HUES6 (cell line): ENCODE measurements around the gene REV3L.

Source experiments
- H3K27ac ChIP-seq: 2 replicates; pipeline ENCODE4 v1.7.0; 2013; ENCODE audit warnings: low read depth, mild to moderate bottlenecking, low read length, inconsistent platforms
- H3K27me3 ChIP-seq: 2 replicates; pipeline ENCODE4 v1.6.1; 2013; ENCODE audit warnings: low read length; ENCODE audit not compliant: control insufficient read depth, insufficient read depth
- H3K36me3 ChIP-seq: 2 replicates; pipeline ENCODE4 v1.6.1; 2013; ENCODE audit warnings: low read length; ENCODE audit not compliant: control insufficient read depth, insufficient read depth
- H3K4me1 ChIP-seq: 2 replicates; pipeline ENCODE4 v1.6.1; 2013; ENCODE audit warnings: low read length; ENCODE audit not compliant: control insufficient read depth, insufficient read depth
- H3K4me3 ChIP-seq: 2 replicates; pipeline ENCODE4 v1.5.1; 2013; ENCODE audit warnings: low read depth, low read length
- H3K9ac ChIP-seq: one replicate; pipeline ENCODE4 v1.6.1; 2013; ENCODE audit warnings: mild to moderate bottlenecking, low read length
- H3K9me3 ChIP-seq: 2 replicates; pipeline ENCODE4 v1.6.1; 2013; ENCODE audit warnings: low read depth, low read length; ENCODE audit not compliant: control insufficient read depth, insufficient read depth

Gene REV3L

GRCh38 chr6:111409430-111409829 is 73.6 kb downstream of the REV3L start:
- Histone ChIP-seq H3K4me1 (no peaks in the 10 kb centered on the region), H3K36me3 (peaks cover 5% of the 10 kb centered on the region; the same call in 1 of the 2 replicates), H3K9ac (no peak overlapping the region), H3K9me3 (no peaks in the 10 kb centered on the region), H3K27ac (no peak overlapping the region), H3K4me3 (no peak overlapping the region), H3K27me3 (no peaks in the 10 kb centered on the region)

- Histone ChIP-seq H3K27ac (no peak overlapping the region), H3K4me3 (no peak overlapping the region), H3K4me1 (no peaks in the 10 kb centered on the region), H3K36me3 (peaks cover 8% of the 10 kb centered on the region; the same call in 1 of the 2 replicates), H3K9ac (no peak overlapping the region), H3K9me3 (no peaks in the 10 kb centered on the region), H3K27me3 (no peaks in the 10 kb centered on the region)
These were observed 75.3 kb downstream of the REV3L start for GRCh38 chr6:111407686-111408085.

GRCh38 chr6:111406200-111406721 is 76.8 kb downstream of the REV3L start:
- H3K27me3 ChIP-seq = no peaks in the 10 kb centered on the region
- no peaks in the 10 kb centered on the region for H3K4me1 ChIP-seq
- H3K36me3 ChIP-seq = peaks cover 8% of the 10 kb centered on the region; the same call in 1 of the 2 replicates
- no peak overlapping the region for H3K4me3 ChIP-seq
- no peak overlapping the region for H3K27ac ChIP-seq
- no peaks in the 10 kb centered on the region for H3K9me3 ChIP-seq
- H3K9ac ChIP-seq = no peak overlapping the region

GRCh38 chr6:111403388-111403787 is 79.6 kb downstream of the REV3L start:
- Histone ChIP-seq H3K4me1 (no peaks in the 10 kb centered on the region), H3K27ac (no peak overlapping the region), H3K36me3 (peaks cover 6% of the 10 kb centered on the region; the same call in 1 of the 2 replicates), H3K9me3 (no peaks in the 10 kb centered on the region), H3K27me3 (no peaks in the 10 kb centered on the region), H3K9ac (no peak overlapping the region), H3K4me3 (no peak overlapping the region)

- Histone ChIP-seq H3K4me1 (no peaks in the 10 kb centered on the region), H3K9me3 (no peaks in the 10 kb centered on the region), H3K4me3 (no peak overlapping the region), H3K27ac (no peak overlapping the region), H3K27me3 (no peaks in the 10 kb centered on the region), H3K9ac (no peak overlapping the region), H3K36me3 (peaks cover 3% of the 10 kb centered on the region; the same call in 1 of the 2 replicates)
These were observed 83.4 kb downstream of the REV3L start for GRCh38 chr6:111399626-111400025.

GRCh38 chr6:111388681-111389080 is 94.3 kb downstream of the REV3L start:
- Histone ChIP-seq H3K4me3 (no peak overlapping the region), H3K27me3 (no peaks in the 10 kb centered on the region), H3K4me1 (no peaks in the 10 kb centered on the region), H3K27ac (no peak overlapping the region), H3K9ac (no peak overlapping the region), H3K9me3 (no peaks in the 10 kb centered on the region), H3K36me3 (peaks cover 6% of the 10 kb centered on the region)

- no peak overlapping the region for H3K9ac ChIP-seq
- H3K27me3 ChIP-seq = no peaks in the 10 kb centered on the region
- H3K4me3 ChIP-seq = no peak overlapping the region
- H3K27ac ChIP-seq = no peak overlapping the region
- H3K9me3 ChIP-seq = no peaks in the 10 kb centered on the region
- peaks cover 12% of the 10 kb centered on the region for H3K36me3 ChIP-seq
- no peaks in the 10 kb centered on the region for H3K4me1 ChIP-seq
These were observed 100.3 kb downstream of the REV3L start for GRCh38 chr6:111382476-111383294.

- no peaks in the 10 kb centered on the region for H3K4me1 ChIP-seq
- H3K36me3 ChIP-seq = peaks cover 10% of the 10 kb centered on the region
- H3K9me3 ChIP-seq = no peaks in the 10 kb centered on the region
These were observed 101.3 kb downstream of the REV3L start for GRCh38 chr6:111381728-111382127.

GRCh38 chr6:111381123-111381522 is 101.9 kb downstream of the REV3L start:
- Histone ChIP-seq H3K9me3 (no peaks in the 10 kb centered on the region), H3K36me3 (peaks cover 11% of the 10 kb centered on the region), H3K27ac (no peak overlapping the region), H3K4me3 (no peak overlapping the region), H3K9ac (no peak overlapping the region), H3K27me3 (no peaks in the 10 kb centered on the region), H3K4me1 (no peaks in the 10 kb centered on the region)

More at GRCh38 chr6:111381728-111382127, 101.3 kb downstream of the REV3L start:
- H3K27ac ChIP-seq = no peak overlapping the region
- no peaks in the 10 kb centered on the region for H3K27me3 ChIP-seq
- no peak overlapping the region for H3K4me3 ChIP-seq
- no peak overlapping the region for H3K9ac ChIP-seq

GRCh38 chr6:111379831-111380230 is 103.2 kb downstream of the REV3L start:
- Histone ChIP-seq H3K9me3 (no peaks in the 10 kb centered on the region), H3K4me3 (no peak overlapping the region), H3K27me3 (no peaks in the 10 kb centered on the region), H3K36me3 (peaks cover 12% of the 10 kb centered on the region), H3K9ac (no peak overlapping the region), H3K4me1 (no peaks in the 10 kb centered on the region), H3K27ac (no peak overlapping the region)

- Histone ChIP-seq H3K27ac (no peak overlapping the region), H3K4me3 (no peak overlapping the region), H3K36me3 (peaks cover 12% of the 10 kb centered on the region)
These were observed 103.7 kb downstream of the REV3L start for GRCh38 chr6:111379302-111379701.

More at GRCh38 chr6:111379302-111379701, 103.7 kb downstream of the REV3L start:
- Histone ChIP-seq H3K9ac (no peak overlapping the region), H3K4me1 (no peaks in the 10 kb centered on the region), H3K9me3 (no peaks in the 10 kb centered on the region), H3K27me3 (no peaks in the 10 kb centered on the region)
